ENCODE measurements around the gene EXOG. TPM values are rescaled to one million over a fixed set of nuclear protein-coding genes. Genes with fewer than 3 reads are reported as not detected.

The EXOG gene
- total RNA-seq, 6 donors from 2014 or later, result 10.0 to 34.6 (median 13.2) TPM

DNA sequence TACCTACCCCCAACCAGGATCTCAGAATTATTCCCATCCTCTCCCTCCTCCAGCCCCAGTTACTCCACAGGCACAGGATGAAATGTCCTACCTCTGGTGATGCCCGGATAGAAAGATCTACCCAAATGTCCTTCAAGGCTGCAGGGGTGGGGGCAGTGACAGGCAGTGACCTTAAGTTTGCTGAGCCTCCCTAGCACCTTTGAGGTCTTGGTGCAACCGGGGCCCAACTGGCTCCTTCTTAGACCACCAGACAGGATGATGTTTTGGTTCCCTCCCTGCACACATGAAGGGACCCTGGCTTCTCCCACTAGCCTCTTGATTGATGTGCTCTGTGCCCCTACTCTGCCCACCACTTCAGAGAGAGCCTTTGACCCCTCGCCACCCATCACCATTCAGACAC, 36.4 kb downstream of the EXOG start:
- Histone ChIP-seq H3K27ac (no peak overlapping the region), H3K36me3 (peaks cover 0 to 8% (median 5%) of the 10 kb centered on the region in 4 donors)
- 76 to 92% methylated on average over 2 to 3 of the region's 3 CpGs for WGBS, 2 donors

DNA sequence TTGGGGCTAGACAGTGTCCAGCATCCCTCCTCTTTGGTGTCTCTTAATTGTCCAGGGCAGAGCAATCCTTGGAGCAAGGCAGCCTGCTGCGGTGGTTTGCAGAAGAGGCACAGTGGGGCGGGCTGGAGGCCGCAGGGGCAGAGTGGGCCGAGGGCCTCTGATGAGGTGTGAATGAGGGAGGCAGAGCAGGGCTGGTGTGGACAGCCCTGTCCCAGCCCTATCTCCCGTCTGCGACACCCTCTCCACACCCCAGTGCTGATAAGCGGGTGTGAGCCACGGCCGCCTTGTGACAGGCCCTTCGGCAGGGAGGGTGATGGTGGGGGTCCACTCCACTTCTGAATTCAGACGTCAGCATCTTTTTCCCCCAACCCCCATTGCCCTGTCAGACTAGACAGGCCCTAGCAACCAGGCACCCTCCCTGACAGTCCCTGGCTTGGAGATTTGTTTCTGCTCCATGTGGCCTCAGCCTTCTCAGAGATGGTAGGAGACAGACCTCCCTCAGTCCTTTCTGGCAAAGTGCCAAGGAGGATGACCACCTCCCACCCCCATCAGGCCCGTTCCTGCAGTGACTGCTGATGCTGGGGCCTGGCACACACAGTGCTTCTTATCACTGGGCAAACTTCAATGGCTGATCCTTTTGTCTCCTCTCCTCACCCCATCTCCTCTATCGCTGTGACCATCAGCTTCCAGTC, 37.3 kb downstream of the EXOG start:
- WGBS, 2 donors, result 80 to 81% methylated on average over 13 of the region's 13 CpGs
- H3K4me1 ChIP-seq, result no peaks in the 10 kb centered on the region
- TF ChIP-seq, protein P1, sequence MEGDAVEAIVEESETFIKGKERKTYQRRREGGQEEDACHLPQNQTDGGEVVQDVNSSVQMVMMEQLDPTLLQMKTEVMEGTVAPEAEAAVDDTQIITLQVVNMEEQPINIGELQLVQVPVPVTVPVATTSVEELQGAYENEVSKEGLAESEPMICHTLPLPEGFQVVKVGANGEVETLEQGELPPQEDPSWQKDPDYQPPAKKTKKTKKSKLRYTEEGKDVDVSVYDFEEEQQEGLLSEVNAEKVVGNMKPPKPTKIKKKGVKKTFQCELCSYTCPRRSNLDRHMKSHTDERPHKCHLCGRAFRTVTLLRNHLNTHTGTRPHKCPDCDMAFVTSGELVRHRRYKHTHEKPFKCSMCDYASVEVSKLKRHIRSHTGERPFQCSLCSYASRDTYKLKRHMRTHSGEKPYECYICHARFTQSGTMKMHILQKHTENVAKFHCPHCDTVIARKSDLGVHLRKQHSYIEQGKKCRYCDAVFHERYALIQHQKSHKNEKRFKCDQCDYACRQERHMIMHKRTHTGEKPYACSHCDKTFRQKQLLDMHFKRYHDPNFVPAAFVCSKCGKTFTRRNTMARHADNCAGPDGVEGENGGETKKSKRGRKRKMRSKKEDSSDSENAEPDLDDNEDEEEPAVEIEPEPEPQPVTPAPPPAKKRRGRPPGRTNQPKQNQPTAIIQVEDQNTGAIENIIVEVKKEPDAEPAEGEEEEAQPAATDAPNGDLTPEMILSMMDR (IDR thresholded peaks at IDR 0.05), result no peak
- ATAC-seq (ENCODE audit: low FRiP score in 2 of 2) (peak; percentile 20 to 50), DNase-seq (peak in 1 of 2 donors; percentile 67)
- peaks cover 0 to 6% (median 5%) of the 10 kb centered on the region in 4 donors for H3K36me3 ChIP-seq
- H3K4me3 ChIP-seq, result no peak overlapping the region
- H3K27me3 ChIP-seq, result no peaks in the 10 kb centered on the region
- no peak overlapping the region for H3K27ac ChIP-seq
- no peaks in the 10 kb centered on the region for H3K9me3 ChIP-seq

More for the DNA sequence above, 36.4 kb downstream of the EXOG start:
- Histone ChIP-seq H3K4me1 (no peaks in the 10 kb centered on the region), H3K27me3 (no peaks in the 10 kb centered on the region), H3K9me3 (no peaks in the 10 kb centered on the region), H3K4me3 (no peak overlapping the region)
- ATAC-seq (ENCODE audit: low FRiP score in 2 of 2), result no peak
- DNase-seq, result no peak
- TF ChIP-seq POLR2AphosphoS5 (IDR thresholded peaks at IDR 0.05) (no peak), POLR2A (IDR thresholded peaks at IDR 0.05) (no peak), EP300 (IDR thresholded peaks at IDR 0.05) (no peak)
- TF ChIP-seq, protein P1 (IDR thresholded peaks at IDR 0.05), result no peak

DNA sequence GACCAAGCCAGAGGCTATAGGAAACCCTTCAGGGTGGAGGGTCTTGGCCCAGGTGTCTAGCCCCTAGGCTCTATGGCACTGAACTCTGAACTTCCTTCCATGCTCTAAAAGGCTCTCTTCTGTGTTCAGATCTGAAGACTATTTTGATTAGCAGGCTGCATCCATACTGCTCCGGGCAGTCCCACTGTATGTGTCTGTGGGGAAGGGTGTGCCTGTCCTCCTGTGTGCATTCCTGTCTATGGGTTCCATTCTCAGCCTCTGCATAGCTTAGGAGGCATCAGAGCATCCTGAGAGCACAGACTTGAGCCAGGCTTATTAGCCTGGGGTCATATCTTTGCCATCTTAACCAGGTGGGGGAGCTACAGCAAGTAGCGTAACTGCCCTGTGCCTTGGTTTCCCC, 38.0 kb downstream of the EXOG start:
- H3K27me3 ChIP-seq, result no peaks in the 10 kb centered on the region
- TF ChIP-seq EP300 (IDR thresholded peaks at IDR 0.05), result no peak
- H3K4me3 ChIP-seq, result no peak overlapping the region
- H3K4me1 ChIP-seq, result no peaks in the 10 kb centered on the region
- ATAC-seq (ENCODE audit: low FRiP score in 2 of 2) (no peak), DNase-seq (no peak)
- H3K36me3 ChIP-seq, result peaks cover 0 to 6% (median 4%) of the 10 kb centered on the region in 4 donors
- 95 to 100% methylated on average over 2 of the region's 2 CpGs for WGBS, 2 donors
- no peaks in the 10 kb centered on the region for H3K9me3 ChIP-seq
- H3K27ac ChIP-seq, result no peak overlapping the region

DNA sequence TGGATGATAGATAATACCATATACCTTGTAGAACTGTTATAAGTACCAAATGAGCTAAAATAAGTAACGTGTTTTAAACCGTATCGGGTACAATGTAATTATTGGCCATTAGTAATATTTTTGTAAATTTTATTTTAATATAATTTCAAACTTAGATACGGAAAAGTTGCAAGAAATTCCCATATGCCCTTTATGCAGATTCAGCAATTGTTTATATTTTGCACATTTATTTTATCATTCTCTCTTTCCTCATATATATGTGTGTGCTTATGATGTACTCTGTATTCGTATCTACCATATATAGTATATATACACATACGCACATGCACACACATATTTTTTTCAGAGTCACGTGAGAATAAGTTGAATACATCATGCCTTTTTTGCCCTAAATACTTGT, 38.5 kb downstream of the EXOG start:
- Histone ChIP-seq H3K4me3 (no peak overlapping the region), H3K27ac (no peak overlapping the region), H3K9me3 (no peaks in the 10 kb centered on the region), H3K4me1 (no peaks in the 10 kb centered on the region), H3K27me3 (no peaks in the 10 kb centered on the region), H3K36me3 (peaks cover 0 to 5% (median 4%) of the 10 kb centered on the region in 4 donors)
- ATAC-seq (ENCODE audit: low FRiP score in 2 of 2), result no peak
- 98% methylated on average over 7 of the region's 7 CpGs for WGBS, 2 donors
- TF ChIP-seq POLR2AphosphoS5 (IDR thresholded peaks at IDR 0.05), result no peak
- TF ChIP-seq, protein P1 (IDR thresholded peaks at IDR 0.05), result no peak
- TF ChIP-seq POLR2A (IDR thresholded peaks at IDR 0.05), result no peak
- no peak for TF ChIP-seq EP300 (IDR thresholded peaks at IDR 0.05)
- DNase-seq, result no peak

DNA sequence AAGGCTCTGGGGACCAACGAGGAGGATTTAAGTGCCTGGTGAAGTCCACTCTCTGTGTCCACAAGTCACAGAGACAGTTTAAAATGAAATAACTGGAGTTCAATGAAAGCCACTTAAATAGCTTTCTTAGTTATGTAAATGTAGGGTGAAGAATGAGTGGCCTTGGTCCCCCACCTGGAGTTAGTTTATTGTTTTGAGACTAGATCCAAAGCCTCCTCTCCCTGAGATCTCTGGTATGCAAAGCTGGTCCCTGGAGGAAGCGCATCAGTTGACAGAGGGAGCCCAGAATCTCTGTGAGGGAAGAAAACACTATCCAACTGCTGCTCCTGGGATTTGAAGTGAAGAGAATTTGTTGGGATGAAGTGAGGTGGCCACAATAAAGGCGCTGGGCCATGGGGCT, 40.5 kb downstream of the EXOG start:
- no peak for ATAC-seq (ENCODE audit: low FRiP score in 2 of 2)
- 78 to 83% methylated on average over 3 of the region's 3 CpGs for WGBS, 2 donors

More for the DNA sequence above, 40.5 kb downstream of the EXOG start:
- no peak for DNase-seq
- no peak overlapping the region for H3K27ac ChIP-seq
- H3K36me3 ChIP-seq, result peaks cover 0 to 4% (median 0%) of the 10 kb centered on the region in 4 donors
- H3K27me3 ChIP-seq, result no peaks in the 10 kb centered on the region
- H3K9me3 ChIP-seq, result no peaks in the 10 kb centered on the region
- no peak for TF ChIP-seq POLR2AphosphoS5 (IDR thresholded peaks at IDR 0.05)
- TF ChIP-seq EP300 (IDR thresholded peaks at IDR 0.05), result no peak
- no peak for TF ChIP-seq POLR2A (IDR thresholded peaks at IDR 0.05)
- TF ChIP-seq, protein P1 (IDR thresholded peaks at IDR 0.05), result no peak
- no peaks in the 10 kb centered on the region for H3K4me1 ChIP-seq
- H3K4me3 ChIP-seq, result no peak overlapping the region

Measured in upper lobe of left lung (tissue), 6 donors.